Measurements from ENCODE around the gene UBE2K.
"Not testable (repeated sequence)": the region's sequence is repeated elsewhere in the genome, so short reads cannot be mapped to it uniquely, and the experiment has no call there.

Gene UBE2K

GRCh38 chr4:39808231-39808749 lies 110.4 kb downstream of the UBE2K start:
- DNase-seq (ENCODE audit: low read depth) = no peak

- no peak for DNase-seq (ENCODE audit: low read depth)
Measured at GRCh38 chr4:39812500-39812899, 114.6 kb downstream of the UBE2K start.

- DNase-seq (ENCODE audit: low read depth) = not testable (repeated sequence)
Measured at GRCh38 chr4:39813033-39813432, 115.1 kb downstream of the UBE2K start.

- not testable (repeated sequence) for DNase-seq (ENCODE audit: low read depth)
Measured at GRCh38 chr4:39813761-39814160, 115.8 kb downstream of the UBE2K start.

- DNase-seq (ENCODE audit: low read depth) = no peak
Measured at GRCh38 chr4:39814403-39815185, 116.7 kb downstream of the UBE2K start.

GRCh38 chr4:39818646-39819045 lies 120.7 kb downstream of the UBE2K start:
- DNase-seq (ENCODE audit: low read depth) = no peak

- DNase-seq (ENCODE audit: low read depth) = no peak
Measured at GRCh38 chr4:39820186-39820585, 122.2 kb downstream of the UBE2K start.

- DNase-seq (ENCODE audit: low read depth) = no peak
Measured at GRCh38 chr4:39821951-39822350, 124.0 kb downstream of the UBE2K start.

GRCh38 chr4:39822662-39823061 lies 124.7 kb downstream of the UBE2K start:
- no peak for DNase-seq (ENCODE audit: low read depth)

- no peak for DNase-seq (ENCODE audit: low read depth)
Measured at GRCh38 chr4:39823191-39823590, 125.3 kb downstream of the UBE2K start.

GRCh38 chr4:39825090-39825489 lies 127.2 kb downstream of the UBE2K start:
- DNase-seq (ENCODE audit: low read depth) = no peak

GRCh38 chr4:39825741-39826231 lies 127.8 kb downstream of the UBE2K start:
- no peak for DNase-seq (ENCODE audit: low read depth)

All from activated gamma-delta T cell treated with anti-CD3 and anti-CD28 coated beads, Interleukin-2, amount 50 U/mL, for 16 hours (primary cell).